ENCODE measurements around the gene MAN1A1. TPM values are rescaled to one million over a fixed set of nuclear protein-coding genes. Genes with fewer than 3 reads are reported as not detected.

The MAN1A1 gene
- total RNA-seq, 6 experiments from 2014 or later, result 109 to 191 (median 139) TPM

- H3K9me3 ChIP-seq, result no peaks in the 10 kb centered on the region
Observed at GRCh38 chr6:119353696-119354095, 4.1 kb upstream of the MAN1A1 start.

GRCh38 chr6:119352001-119352400 is 2.4 kb upstream of the MAN1A1 start:
- Histone ChIP-seq H3K27me3 (no peaks in the 10 kb centered on the region), H3K27ac (no peak overlapping the region), H3K4me3 (no peak overlapping the region), H3K4me1 (peaks cover 0 to 3% (median 0%) of the 10 kb centered on the region in 4 donors), H3K36me3 (no peaks in the 10 kb centered on the region), H3K9me3 (no peaks in the 10 kb centered on the region)
- intact Hi-C loops (cut with DNase I), result no loop called here
- 88% methylated on average over 1 of the region's 1 CpG for WGBS (ENCODE audit: insufficient coverage, low coverage, low lambda C conversion rate, missing lambda C conversion rate)
- DNase-seq (no peak), ATAC-seq (no peak)
- no peak for TF ChIP-seq POLR2A (IDR thresholded peaks at IDR 0.05)
- TF ChIP-seq CTCF (IDR thresholded peaks at IDR 0.05), result no peak

More at GRCh38 chr6:119353696-119354095, 4.1 kb upstream of the MAN1A1 start:
- intact Hi-C loops (cut with DNase I), result no loop called here
- H3K4me1 ChIP-seq, result peaks cover 0 to 3% (median 0%) of the 10 kb centered on the region in 4 donors
- H3K36me3 ChIP-seq, result no peaks in the 10 kb centered on the region
- no peaks in the 10 kb centered on the region for H3K27me3 ChIP-seq
- TF ChIP-seq CTCF (IDR thresholded peaks at IDR 0.05) (no peak), POLR2A (IDR thresholded peaks at IDR 0.05) (no peak)
- no peak overlapping the region for H3K4me3 ChIP-seq
- 73% methylated on average over 4 of the region's 4 CpGs for WGBS (ENCODE audit: insufficient coverage, low coverage, low lambda C conversion rate, missing lambda C conversion rate)
- no peak for ATAC-seq
- DNase-seq, result no peak
- no peak overlapping the region for H3K27ac ChIP-seq

- DNase-seq, result no peak
- intact Hi-C loops (cut with DNase I), result no loop called here
- H3K27ac ChIP-seq, result peak overlapping the region; percentile 92 to 98 (median 95)
- ATAC-seq, result no peak
- no peaks in the 10 kb centered on the region for H3K9me3 ChIP-seq
- no peaks in the 10 kb centered on the region for H3K36me3 ChIP-seq
- 18% methylated on average over 3 of the region's 3 CpGs for WGBS (ENCODE audit: insufficient coverage, low coverage, low lambda C conversion rate, missing lambda C conversion rate)
- TF ChIP-seq POLR2A (IDR thresholded peaks at IDR 0.05) (no peak), CTCF (IDR thresholded peaks at IDR 0.05) (peak; percentile 43 to 68 (median 59))
- peaks cover 0 to 8% (median 0%) of the 10 kb centered on the region in 4 donors for H3K4me1 ChIP-seq
- no peaks in the 10 kb centered on the region for H3K27me3 ChIP-seq
- peak overlapping the region; percentile 76 to 93 (median 88) for H3K4me3 ChIP-seq
Observed at GRCh38 chr6:119350952-119351372, 1.4 kb upstream of the MAN1A1 start.

- H3K36me3 ChIP-seq, result no peaks in the 10 kb centered on the region
- under 1% methylated on average over 17 of the region's 24 CpGs for WGBS (ENCODE audit: insufficient coverage, low coverage, low lambda C conversion rate, missing lambda C conversion rate)
- peak in 3 of 4 donors; percentile 1 to 10 (median 4) for ATAC-seq
- no peaks in the 10 kb centered on the region for H3K27me3 ChIP-seq
- intact Hi-C loops (cut with DNase I), result no loop called here
- peak overlapping the region; percentile 92 to 98 (median 95) for H3K27ac ChIP-seq
- peaks cover 0 to 13% (median 1%) of the 10 kb centered on the region in 4 donors for H3K4me1 ChIP-seq
- no peak for TF ChIP-seq CTCF (IDR thresholded peaks at IDR 0.05)
- no peak for TF ChIP-seq POLR2A (IDR thresholded peaks at IDR 0.05)
- no peak for DNase-seq
- H3K4me3 ChIP-seq, result peak overlapping the region; percentile 76 to 93 (median 88)
- no peaks in the 10 kb centered on the region for H3K9me3 ChIP-seq
Observed at GRCh38 chr6:119350202-119350951, 816 bp upstream of the MAN1A1 start.

Measured in right lobe of liver (tissue), 6 donors.